Measurements from ENCODE around the gene CMTM6.

The CMTM6 gene

DNA sequence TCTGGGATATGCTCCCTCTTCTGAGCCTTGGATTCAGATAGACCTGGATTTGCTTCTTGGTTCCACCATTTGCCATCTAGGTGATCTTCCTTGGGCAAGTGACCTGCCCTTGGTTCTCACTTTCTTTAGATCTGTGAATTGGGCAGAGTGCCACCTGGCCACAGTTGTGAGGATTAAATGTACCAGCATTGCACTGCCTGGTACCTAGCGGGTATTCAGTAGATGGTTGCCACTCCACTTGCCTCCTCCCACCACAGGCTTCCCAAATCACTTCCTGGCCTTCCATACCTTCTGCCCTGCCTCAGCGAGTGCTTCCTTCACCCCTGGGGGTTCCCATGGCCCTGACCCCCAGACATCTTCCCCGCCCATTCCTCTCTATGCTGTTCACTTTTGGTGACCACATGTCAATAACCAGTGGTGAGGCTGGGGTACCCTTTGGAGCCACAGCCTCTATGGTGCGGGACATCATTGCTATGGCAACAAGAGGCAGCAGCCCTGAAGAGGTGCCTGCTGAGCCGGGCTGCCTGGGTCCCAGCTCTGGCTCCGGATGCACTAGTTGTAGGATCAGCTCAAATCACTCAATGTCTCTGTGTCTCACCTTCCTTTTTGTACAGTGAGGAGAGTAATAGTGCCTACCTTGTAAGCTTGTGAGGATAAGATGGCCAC lies 70.5 kb downstream of the CMTM6 start:
- H3K4me3 ChIP-seq (ENCODE audit: low read depth, low read length) = no peak overlapping the region
- no peak for DNase-seq (ENCODE audit: low read depth)

DNA sequence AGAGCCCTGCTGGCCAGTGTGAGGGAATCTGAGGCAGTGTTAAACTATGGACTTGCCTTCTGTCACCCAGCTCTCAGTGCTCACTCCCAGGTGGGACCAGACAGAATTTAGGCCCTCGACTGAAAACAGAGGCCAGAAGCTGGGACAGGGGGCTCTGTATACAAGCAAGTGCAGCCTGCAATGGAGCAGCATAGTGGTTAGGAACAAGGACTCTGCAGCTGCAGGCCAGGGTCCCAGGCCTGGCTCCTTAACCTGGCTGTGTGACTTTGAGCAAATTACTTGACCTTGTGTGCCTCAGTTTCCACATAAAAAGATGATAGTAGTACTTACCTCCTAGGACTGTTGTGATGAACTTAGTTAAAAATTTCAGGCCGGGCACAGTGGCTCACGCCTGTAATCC lies 71.2 kb downstream of the CMTM6 start:
- H3K4me3 ChIP-seq (ENCODE audit: low read depth, low read length) = no peak overlapping the region

More for the DNA sequence above, 71.2 kb downstream of the CMTM6 start:
- DNase-seq (ENCODE audit: low read depth) = no peak

All from skeletal muscle cell (primary cell).